ENCODE data around the gene WWC1.

DNA sequence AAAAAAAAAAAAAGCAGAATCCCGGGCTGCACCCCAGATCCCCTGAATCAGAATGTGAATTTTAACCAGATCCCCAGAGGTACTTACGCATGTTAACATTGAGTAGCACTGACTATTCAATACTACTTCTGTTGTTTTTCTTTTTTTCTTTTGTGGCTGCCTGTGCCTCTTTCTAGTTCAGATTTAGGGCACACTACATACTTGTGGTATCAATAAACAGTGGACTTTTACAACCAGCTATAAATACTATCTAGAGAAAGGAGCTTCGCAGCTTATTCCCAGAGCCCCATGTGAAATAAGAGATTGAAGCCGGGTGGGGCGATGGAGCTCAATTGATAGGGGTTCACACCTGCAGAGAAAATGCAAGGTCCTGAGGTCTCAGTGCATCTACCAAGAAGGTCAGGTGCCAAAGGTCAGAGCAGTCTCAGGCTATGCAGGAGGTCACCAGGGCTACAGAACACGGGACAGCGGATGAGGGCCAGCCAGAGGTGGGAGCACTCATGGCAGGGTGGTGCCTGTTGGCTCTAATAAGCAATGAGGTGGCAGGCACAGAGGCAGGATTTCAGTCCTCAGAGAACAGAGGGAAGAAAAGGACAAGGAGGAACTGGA, 22.3 kb downstream of the WWC1 start:
- TF ChIP-seq, protein P1, sequence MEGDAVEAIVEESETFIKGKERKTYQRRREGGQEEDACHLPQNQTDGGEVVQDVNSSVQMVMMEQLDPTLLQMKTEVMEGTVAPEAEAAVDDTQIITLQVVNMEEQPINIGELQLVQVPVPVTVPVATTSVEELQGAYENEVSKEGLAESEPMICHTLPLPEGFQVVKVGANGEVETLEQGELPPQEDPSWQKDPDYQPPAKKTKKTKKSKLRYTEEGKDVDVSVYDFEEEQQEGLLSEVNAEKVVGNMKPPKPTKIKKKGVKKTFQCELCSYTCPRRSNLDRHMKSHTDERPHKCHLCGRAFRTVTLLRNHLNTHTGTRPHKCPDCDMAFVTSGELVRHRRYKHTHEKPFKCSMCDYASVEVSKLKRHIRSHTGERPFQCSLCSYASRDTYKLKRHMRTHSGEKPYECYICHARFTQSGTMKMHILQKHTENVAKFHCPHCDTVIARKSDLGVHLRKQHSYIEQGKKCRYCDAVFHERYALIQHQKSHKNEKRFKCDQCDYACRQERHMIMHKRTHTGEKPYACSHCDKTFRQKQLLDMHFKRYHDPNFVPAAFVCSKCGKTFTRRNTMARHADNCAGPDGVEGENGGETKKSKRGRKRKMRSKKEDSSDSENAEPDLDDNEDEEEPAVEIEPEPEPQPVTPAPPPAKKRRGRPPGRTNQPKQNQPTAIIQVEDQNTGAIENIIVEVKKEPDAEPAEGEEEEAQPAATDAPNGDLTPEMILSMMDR (IDR thresholded peaks at IDR 0.05; ENCODE audit: low read length) = no peak
- no peak for TF ChIP-seq EZH2 (IDR thresholded peaks at IDR 0.05; ENCODE audit: borderline replicate concordance, low read length)
